Measurements from ENCODE around the gene MRPS27.

MRPS27 gene

GRCh38 chr5:72221541-72221940 is 98.5 kb downstream of the MRPS27 start:
- TF ChIP-seq, protein P1, sequence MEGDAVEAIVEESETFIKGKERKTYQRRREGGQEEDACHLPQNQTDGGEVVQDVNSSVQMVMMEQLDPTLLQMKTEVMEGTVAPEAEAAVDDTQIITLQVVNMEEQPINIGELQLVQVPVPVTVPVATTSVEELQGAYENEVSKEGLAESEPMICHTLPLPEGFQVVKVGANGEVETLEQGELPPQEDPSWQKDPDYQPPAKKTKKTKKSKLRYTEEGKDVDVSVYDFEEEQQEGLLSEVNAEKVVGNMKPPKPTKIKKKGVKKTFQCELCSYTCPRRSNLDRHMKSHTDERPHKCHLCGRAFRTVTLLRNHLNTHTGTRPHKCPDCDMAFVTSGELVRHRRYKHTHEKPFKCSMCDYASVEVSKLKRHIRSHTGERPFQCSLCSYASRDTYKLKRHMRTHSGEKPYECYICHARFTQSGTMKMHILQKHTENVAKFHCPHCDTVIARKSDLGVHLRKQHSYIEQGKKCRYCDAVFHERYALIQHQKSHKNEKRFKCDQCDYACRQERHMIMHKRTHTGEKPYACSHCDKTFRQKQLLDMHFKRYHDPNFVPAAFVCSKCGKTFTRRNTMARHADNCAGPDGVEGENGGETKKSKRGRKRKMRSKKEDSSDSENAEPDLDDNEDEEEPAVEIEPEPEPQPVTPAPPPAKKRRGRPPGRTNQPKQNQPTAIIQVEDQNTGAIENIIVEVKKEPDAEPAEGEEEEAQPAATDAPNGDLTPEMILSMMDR (IDR thresholded peaks at IDR 0.05; ENCODE audit: borderline replicate concordance, insufficient read depth, low read depth, low read length): no peak

GRCh38 chr5:72221099-72221498 is 98.9 kb downstream of the MRPS27 start:
- TF ChIP-seq, protein P1 (IDR thresholded peaks at IDR 0.05; ENCODE audit: borderline replicate concordance, insufficient read depth, low read depth, low read length): no peak
- H3K4me3 ChIP-seq (ENCODE audit: low read depth, low read length): no peak overlapping the region

More at GRCh38 chr5:72221541-72221940, 98.5 kb downstream of the MRPS27 start:
- no peak overlapping the region for H3K4me3 ChIP-seq (ENCODE audit: low read depth, low read length)

DNA sequence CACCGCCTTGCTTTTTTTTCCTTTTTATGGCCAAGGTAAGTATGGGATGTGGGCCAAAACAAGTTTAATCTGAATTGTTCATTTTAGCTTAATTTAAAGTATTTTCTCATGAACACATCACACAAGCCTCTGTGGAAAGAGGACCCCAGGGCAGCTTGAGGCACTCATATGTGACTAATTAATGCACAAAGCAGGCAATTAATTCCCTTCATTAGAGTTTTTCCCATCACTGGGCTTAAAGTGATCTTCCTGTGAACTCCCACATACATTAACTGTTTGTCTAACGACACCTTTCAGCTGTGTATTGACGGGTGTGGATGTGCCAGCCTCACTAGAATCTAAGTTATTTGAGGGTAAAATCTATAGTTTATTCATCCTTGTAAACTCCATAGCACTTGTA is 103.3 kb downstream of the MRPS27 start:
- H3K4me3 ChIP-seq (ENCODE audit: low read depth, low read length): no peak overlapping the region
- TF ChIP-seq, protein P1 (IDR thresholded peaks at IDR 0.05; ENCODE audit: borderline replicate concordance, insufficient read depth, low read depth, low read length): no peak

DNA sequence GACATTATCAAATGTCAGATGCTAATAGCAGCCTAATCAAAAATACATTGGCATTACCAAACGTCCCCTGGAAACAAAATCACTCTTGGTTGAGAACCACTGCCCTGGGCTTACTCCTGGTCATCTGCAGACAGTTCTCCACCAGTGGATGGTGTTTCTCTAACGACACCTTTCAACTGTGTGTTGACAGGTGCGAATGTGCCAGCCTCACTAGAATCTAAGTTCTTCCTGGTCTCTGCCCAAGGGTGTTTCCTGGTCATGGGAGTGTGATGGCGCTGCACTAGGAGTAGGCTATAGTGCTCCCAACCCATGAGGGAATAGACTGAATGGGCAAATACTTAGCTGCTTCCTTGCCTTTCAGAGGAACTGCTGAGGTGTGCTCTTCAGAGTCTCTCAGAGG is 105.9 kb downstream of the MRPS27 start:
- no peak overlapping the region for H3K4me3 ChIP-seq (ENCODE audit: low read depth, low read length)
- TF ChIP-seq, protein P1 (IDR thresholded peaks at IDR 0.05; ENCODE audit: borderline replicate concordance, insufficient read depth, low read depth, low read length): no peak

- TF ChIP-seq, protein P1 (IDR thresholded peaks at IDR 0.05; ENCODE audit: borderline replicate concordance, insufficient read depth, low read depth, low read length): no peak
- no peak overlapping the region for H3K4me3 ChIP-seq (ENCODE audit: low read depth, low read length)
Measured at GRCh38 chr5:72213482-72213881, 106.6 kb downstream of the MRPS27 start.

DNA sequence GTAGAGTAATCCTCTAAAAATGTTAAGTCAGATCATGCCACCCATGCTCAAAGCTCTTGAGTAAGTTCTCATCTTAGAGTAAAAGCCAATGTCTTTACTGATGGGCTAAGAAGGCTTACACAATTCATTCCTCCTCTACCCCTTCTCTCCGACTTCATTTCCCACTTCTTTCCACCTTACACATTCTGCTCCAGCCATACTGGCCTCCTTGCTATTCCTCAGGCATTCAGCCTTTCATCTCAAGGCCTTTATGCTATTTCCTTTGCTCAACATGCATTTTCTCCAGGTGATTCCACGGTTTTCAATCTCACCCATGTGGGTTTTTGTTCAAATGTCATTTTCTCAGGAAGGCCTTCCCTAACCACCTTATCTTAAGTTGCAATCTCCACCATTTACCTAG is 107.9 kb downstream of the MRPS27 start:
- H3K4me3 ChIP-seq (ENCODE audit: low read depth, low read length): no peak overlapping the region
- TF ChIP-seq, protein P1 (IDR thresholded peaks at IDR 0.05; ENCODE audit: borderline replicate concordance, insufficient read depth, low read depth, low read length): no peak

DNA sequence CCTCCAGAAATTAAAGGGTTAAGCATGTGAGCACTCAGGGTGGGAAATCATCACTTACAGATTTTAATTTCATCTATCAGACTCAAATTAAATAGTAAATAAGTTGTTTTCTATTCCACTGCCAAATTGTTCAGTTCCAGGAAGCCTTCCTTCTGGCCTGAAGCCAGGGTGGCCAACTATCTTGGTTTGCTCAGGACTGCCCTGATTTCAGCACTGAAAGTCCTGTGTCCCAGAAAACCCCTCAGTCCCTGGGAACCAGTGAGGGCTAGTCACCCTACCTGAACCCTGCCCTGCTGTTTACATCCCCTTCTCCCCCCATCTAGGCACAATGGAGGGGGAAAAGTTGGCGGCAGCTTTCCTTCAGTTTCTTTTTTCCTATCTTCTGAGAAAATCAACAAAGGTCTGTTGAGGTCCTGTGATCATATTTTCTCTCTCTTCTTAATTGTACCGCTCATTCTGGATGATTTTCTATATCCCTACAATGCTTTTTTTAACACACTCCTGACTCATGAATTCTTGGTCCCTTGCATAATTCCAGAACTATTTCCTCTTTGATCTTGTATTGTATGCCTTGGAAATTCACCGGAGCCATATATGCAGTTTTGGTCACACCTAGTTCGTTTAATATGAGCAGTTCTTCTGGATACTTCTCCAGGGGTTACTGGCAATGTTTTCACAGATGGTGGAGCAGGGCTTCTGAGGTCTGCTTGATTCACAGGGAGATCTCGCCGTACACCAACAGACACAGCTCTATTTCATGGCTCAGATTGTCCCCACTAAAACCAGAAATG is 109.0 kb downstream of the MRPS27 start:
- TF ChIP-seq, protein P1 (IDR thresholded peaks at IDR 0.05; ENCODE audit: borderline replicate concordance, insufficient read depth, low read depth, low read length): no peak
- no peak overlapping the region for H3K4me3 ChIP-seq (ENCODE audit: low read depth, low read length)

Measured in GM12875 (cell line).